ENCODE measurements around the gene BRF1. TPM values are rescaled to one million over a fixed set of nuclear protein-coding genes. Genes with fewer than 3 reads are reported as not detected.

Gene BRF1
- total RNA-seq, 1 donor from 2014 or later, result 47.7 TPM

DNA sequence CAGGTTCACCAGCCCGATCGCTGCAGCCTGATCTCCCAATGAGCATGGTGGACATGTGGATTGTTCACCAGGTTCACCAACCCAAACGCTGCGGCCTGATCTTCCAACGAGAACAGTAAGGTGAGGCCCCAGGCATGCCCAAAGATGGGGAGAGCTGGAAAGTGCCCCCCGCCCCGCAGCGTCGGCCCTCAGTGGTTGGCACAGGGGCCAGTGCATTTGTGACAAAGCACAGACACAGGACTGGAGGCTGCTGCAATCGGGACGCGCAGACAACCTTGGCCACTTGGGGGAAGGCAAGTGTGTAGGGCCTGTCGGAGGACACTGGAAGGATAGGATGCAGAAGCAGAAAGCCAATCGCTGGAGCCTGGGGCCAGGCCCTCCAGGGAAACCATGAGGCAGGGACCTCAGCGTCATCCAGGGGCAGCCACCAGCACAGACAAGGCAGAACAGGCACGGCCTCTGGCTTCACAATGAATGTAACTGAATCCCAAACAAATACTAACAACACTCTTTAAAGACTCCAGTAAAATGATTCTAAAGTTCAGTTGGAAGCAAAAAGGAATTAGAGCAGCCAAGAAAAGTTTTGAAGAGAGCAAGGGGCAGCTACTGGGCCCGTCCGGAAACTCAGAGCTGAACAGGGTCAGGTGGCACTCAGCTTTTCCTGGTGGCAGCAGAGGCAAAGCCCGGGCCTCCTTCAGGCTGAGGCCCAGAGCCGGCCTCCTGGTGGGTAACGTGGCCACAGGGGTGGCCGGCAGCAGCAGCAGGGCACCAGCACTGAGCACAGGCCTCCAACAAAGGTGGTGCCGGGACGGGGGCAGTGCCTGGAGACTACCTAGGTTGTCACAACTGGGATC is 13.3 kb downstream of the BRF1 start:
- no peaks in the 10 kb centered on the region for H3K9me3 Mint-ChIP-seq
- no peak overlapping the region for H3K27ac Mint-ChIP-seq
- H3K36me3 Mint-ChIP-seq, result peaks cover 7% of the 10 kb centered on the region
- H3K4me1 Mint-ChIP-seq (ENCODE audit: unreplicated experiment), result peaks cover 9% of the 10 kb centered on the region
- no peak for DNase-seq (ENCODE audit: extremely low spot score, unreplicated experiment)
- TF ChIP-seq, protein P1, sequence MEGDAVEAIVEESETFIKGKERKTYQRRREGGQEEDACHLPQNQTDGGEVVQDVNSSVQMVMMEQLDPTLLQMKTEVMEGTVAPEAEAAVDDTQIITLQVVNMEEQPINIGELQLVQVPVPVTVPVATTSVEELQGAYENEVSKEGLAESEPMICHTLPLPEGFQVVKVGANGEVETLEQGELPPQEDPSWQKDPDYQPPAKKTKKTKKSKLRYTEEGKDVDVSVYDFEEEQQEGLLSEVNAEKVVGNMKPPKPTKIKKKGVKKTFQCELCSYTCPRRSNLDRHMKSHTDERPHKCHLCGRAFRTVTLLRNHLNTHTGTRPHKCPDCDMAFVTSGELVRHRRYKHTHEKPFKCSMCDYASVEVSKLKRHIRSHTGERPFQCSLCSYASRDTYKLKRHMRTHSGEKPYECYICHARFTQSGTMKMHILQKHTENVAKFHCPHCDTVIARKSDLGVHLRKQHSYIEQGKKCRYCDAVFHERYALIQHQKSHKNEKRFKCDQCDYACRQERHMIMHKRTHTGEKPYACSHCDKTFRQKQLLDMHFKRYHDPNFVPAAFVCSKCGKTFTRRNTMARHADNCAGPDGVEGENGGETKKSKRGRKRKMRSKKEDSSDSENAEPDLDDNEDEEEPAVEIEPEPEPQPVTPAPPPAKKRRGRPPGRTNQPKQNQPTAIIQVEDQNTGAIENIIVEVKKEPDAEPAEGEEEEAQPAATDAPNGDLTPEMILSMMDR (conservative IDR thresholded peaks at IDR 0.05), result no peak
- no peak overlapping the region for H3K4me3 Mint-ChIP-seq
- no peaks in the 10 kb centered on the region for H3K27me3 Mint-ChIP-seq

DNA sequence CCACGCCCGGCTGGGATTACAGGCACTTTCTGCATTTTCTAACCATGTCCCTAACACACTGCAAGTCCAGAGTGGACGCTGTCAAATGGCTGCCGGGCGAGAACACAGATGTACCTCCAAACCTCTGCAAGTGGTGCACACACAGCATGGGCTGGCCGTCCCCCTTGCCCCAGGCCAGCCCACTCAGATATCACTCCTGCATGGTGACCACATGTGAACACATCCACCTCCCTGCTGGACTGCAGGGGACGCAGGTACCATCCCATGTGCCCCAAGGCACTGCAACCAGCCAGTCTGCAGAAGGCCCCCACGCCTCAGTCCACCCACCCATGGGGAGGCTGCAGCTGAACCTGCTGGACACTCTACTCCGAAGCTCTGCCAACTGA is 14.0 kb downstream of the BRF1 start:
- H3K27me3 Mint-ChIP-seq, result no peaks in the 10 kb centered on the region
- no peak for DNase-seq (ENCODE audit: extremely low spot score, unreplicated experiment)
- peaks cover 7% of the 10 kb centered on the region for H3K36me3 Mint-ChIP-seq
- no peak overlapping the region for H3K4me3 Mint-ChIP-seq
- H3K27ac Mint-ChIP-seq, result no peak overlapping the region
- H3K9me3 Mint-ChIP-seq, result no peaks in the 10 kb centered on the region
- TF ChIP-seq, protein P1 (conservative IDR thresholded peaks at IDR 0.05), result no peak
- H3K4me1 Mint-ChIP-seq (ENCODE audit: unreplicated experiment), result peaks cover 16% of the 10 kb centered on the region

DNA sequence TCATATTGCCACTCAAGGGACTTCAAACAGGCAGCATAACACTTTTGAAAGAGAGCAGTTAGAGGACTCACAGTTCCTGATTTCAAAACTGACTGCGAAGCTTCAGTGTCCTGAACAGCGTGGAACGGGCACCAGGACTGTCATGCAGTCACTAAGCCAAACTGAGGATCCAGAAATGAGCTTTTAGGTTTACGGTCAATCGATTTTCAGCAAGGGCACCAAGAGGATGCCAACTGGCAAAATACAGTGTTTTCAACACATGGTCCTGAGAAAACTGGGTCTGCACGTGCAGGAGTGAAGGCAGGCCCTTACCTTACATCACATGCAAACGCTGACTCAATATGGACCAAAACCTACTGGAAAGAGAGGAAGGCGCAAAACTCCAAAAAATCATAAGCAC is 15.6 kb downstream of the BRF1 start:
- H3K27ac Mint-ChIP-seq, result no peak overlapping the region
- peaks cover 18% of the 10 kb centered on the region for H3K4me1 Mint-ChIP-seq (ENCODE audit: unreplicated experiment)
- DNase-seq (ENCODE audit: extremely low spot score, unreplicated experiment), result no peak
- no peaks in the 10 kb centered on the region for H3K9me3 Mint-ChIP-seq
- no peaks in the 10 kb centered on the region for H3K27me3 Mint-ChIP-seq
- H3K36me3 Mint-ChIP-seq, result peaks cover 7% of the 10 kb centered on the region
- TF ChIP-seq, protein P1 (conservative IDR thresholded peaks at IDR 0.05), result no peak
- no peak overlapping the region for H3K4me3 Mint-ChIP-seq

DNA sequence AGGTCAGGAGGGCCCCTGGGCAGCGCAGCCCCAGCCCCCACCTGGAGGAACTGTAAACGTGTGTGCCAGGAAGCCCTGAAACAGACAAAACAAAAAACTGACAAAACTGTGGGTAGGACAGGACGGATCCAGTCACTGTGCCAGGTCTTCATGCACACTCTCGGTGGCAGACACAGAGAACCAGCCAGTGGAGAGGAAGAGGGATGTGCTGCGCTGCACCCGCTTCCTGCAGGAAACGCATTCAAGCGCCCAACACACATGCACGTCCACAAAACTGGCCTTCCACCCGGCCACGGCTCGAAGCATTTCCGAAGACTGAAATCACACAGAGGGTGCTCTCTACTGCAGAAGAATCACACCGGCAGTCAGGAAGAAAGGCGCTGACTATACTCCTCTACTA is 16.9 kb downstream of the BRF1 start:
- Mint-ChIP-seq H3K27me3 (no peaks in the 10 kb centered on the region), H3K4me3 (no peak overlapping the region), H3K36me3 (peaks cover 7% of the 10 kb centered on the region), H3K4me1 (ENCODE audit: unreplicated experiment) (peaks cover 18% of the 10 kb centered on the region), H3K9me3 (no peaks in the 10 kb centered on the region), H3K27ac (no peak overlapping the region)
- TF ChIP-seq, protein P1 (conservative IDR thresholded peaks at IDR 0.05), result no peak
- DNase-seq (ENCODE audit: extremely low spot score, unreplicated experiment), result no peak

DNA sequence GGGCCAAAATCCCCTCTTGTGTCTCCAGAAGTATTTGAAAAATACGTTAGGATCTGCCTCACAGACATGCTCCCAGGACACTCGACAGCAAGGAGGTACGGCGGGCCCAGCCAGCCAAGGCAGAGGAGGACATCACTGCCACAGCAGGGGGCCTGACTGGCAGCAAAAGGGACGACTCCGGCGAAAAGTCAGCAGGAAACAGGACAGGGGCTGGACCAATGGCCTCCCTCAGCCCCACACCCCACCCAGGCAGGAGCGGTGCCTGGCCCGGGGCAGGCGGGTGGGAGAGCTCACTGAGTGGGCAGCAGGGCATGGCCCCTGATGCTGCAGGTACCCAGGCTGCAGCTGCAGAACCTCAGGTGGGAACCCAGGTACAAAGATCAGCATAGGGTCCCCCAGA is 17.8 kb downstream of the BRF1 start:
- no peak overlapping the region for H3K27ac Mint-ChIP-seq
- peaks cover 18% of the 10 kb centered on the region for H3K4me1 Mint-ChIP-seq (ENCODE audit: unreplicated experiment)
- no peaks in the 10 kb centered on the region for H3K27me3 Mint-ChIP-seq
- H3K4me3 Mint-ChIP-seq, result no peak overlapping the region
- peaks cover 7% of the 10 kb centered on the region for H3K36me3 Mint-ChIP-seq
- no peak for DNase-seq (ENCODE audit: extremely low spot score, unreplicated experiment)
- no peaks in the 10 kb centered on the region for H3K9me3 Mint-ChIP-seq
- TF ChIP-seq, protein P1 (conservative IDR thresholded peaks at IDR 0.05), result no peak
